HG03108 (cell line): ENCODE measurements around the gene RASGRP1.
A peak's percentile ranks its signal among the peaks of the same experiment; 100 is the strongest.

Source experiments
- ATAC-seq: cut with Tn5 transposase; IDR thresholded peaks from one replicate; pipeline ENCODE4 v1.9.1; 2021; ENCODE audit warnings: moderate library complexity; ENCODE audit not compliant: unreplicated experiment

RASGRP1 gene

GRCh38 chr15:38538328-38539007, 26.1 kb downstream of the RASGRP1 start:
- ATAC-seq = no peak

- no peak for ATAC-seq
Observed at GRCh38 chr15:38536201-38536676, 28.4 kb downstream of the RASGRP1 start.

GRCh38 chr15:38535491-38536200, 29.0 kb downstream of the RASGRP1 start:
- ATAC-seq = no peak

- ATAC-seq = no peak
Observed at GRCh38 chr15:38534691-38535090, 29.9 kb downstream of the RASGRP1 start.

GRCh38 chr15:38533926-38534325, 30.7 kb downstream of the RASGRP1 start:
- ATAC-seq = no peak

- no peak for ATAC-seq
Observed at GRCh38 chr15:38533416-38533915, 31.1 kb downstream of the RASGRP1 start.

GRCh38 chr15:38532728-38533127, 31.9 kb downstream of the RASGRP1 start:
- ATAC-seq = no peak

- no peak for ATAC-seq
Observed at GRCh38 chr15:38531509-38531908, 33.1 kb downstream of the RASGRP1 start.

GRCh38 chr15:38530113-38530512, 34.5 kb downstream of the RASGRP1 start:
- no peak for ATAC-seq

- no peak for ATAC-seq
Observed at GRCh38 chr15:38528294-38528693, 36.3 kb downstream of the RASGRP1 start.

GRCh38 chr15:38526158-38526557, 38.5 kb downstream of the RASGRP1 start:
- no peak for ATAC-seq

- no peak for ATAC-seq
Observed at GRCh38 chr15:38525489-38525888, 39.1 kb downstream of the RASGRP1 start.

- ATAC-seq = no peak
Observed at GRCh38 chr15:38524156-38524555, 40.5 kb downstream of the RASGRP1 start.

- no peak for ATAC-seq
Observed at GRCh38 chr15:38522922-38523321, 41.7 kb downstream of the RASGRP1 start.

GRCh38 chr15:38521316-38521715, 43.3 kb downstream of the RASGRP1 start:
- ATAC-seq = no peak

GRCh38 chr15:38520035-38520434, 44.6 kb downstream of the RASGRP1 start:
- ATAC-seq = no peak

GRCh38 chr15:38518084-38518483, 46.5 kb downstream of the RASGRP1 start:
- no peak for ATAC-seq

- no peak for ATAC-seq
Observed at GRCh38 chr15:38517312-38517975, 47.2 kb downstream of the RASGRP1 start.

GRCh38 chr15:38516626-38517025, 48.0 kb downstream of the RASGRP1 start:
- no peak for ATAC-seq

GRCh38 chr15:38514601-38515000, 50.0 kb downstream of the RASGRP1 start:
- peak; percentile 83 for ATAC-seq

GRCh38 chr15:38512901-38513300, 51.7 kb downstream of the RASGRP1 start:
- no peak for ATAC-seq

GRCh38 chr15:38509152-38509551, 55.5 kb downstream of the RASGRP1 start:
- no peak for ATAC-seq
